Panc1 (cell line): ENCODE measurements around the gene FN3KRP.

Source experiments
- CTCF ChIP-seq: fragments of 450-650 bp; IDR thresholded peaks from 2 replicates; pipeline ENCODE4 v1.5.1; 2017; ENCODE audit warnings: mild to moderate bottlenecking
- POLR2AphosphoS5 ChIP-seq: IDR thresholded peaks from 2 replicates; pipeline ENCODE4 v1.6.1; 2012; ENCODE audit warnings: mild to moderate bottlenecking, low read depth, low read length, moderate library complexity
- REST ChIP-seq, 2 experiments: IDR thresholded peaks; 2 replicates each; pipeline ENCODE4 v1.6.1; 2011 to 2012; ENCODE audit warnings: low read depth in 2 of 2, control low read depth in 1 of 2, low read length in 1 of 2, mild to moderate bottlenecking in 1 of 2, moderate library complexity in 1 of 2; ENCODE audit not compliant: insufficient read depth in 1 of 2
- SIN3A ChIP-seq: IDR thresholded peaks from 2 replicates; pipeline ENCODE4 v1.6.1; 2012; ENCODE audit warnings: low read depth, mild to moderate bottlenecking, low read length, moderate library complexity, borderline replicate concordance; ENCODE audit not compliant: insufficient read depth
- TCF7L2 ChIP-seq: IDR thresholded peaks from 2 replicates; pipeline ENCODE4 v1.6.1; 2011; ENCODE audit warnings: mild to moderate bottlenecking, low read depth, low read length, inconsistent platforms

- no peak for TF ChIP-seq POLR2AphosphoS5
- no peak for TF ChIP-seq CTCF
- no peak for TF ChIP-seq REST (IDR thresholded peaks at IDR 0.05; ENCODE audit: insufficient read depth in 1 of 2, low read depth in 2 of 2, low read length in 1 of 2)
- no peak for TF ChIP-seq SIN3A
- no peak for TF ChIP-seq TCF7L2
Observed at GRCh38 chr17:82769041-82769440, 52.5 kb downstream of the FN3KRP start.
